NCI-H748 treated with DMSO at 0.1 percent for 48 hours (cell line): Measurements from ENCODE around the gene CHD2.
"Not testable (repeated sequence)": the region's sequence is repeated elsewhere in the genome, so short reads cannot be mapped to it uniquely, and the experiment has no call there.

Experiments
- DNase-seq: peaks from one replicate; lab custom pipeline; 2025; lab: John Stamatoyannopoulos, UW

Gene CHD2

DNA sequence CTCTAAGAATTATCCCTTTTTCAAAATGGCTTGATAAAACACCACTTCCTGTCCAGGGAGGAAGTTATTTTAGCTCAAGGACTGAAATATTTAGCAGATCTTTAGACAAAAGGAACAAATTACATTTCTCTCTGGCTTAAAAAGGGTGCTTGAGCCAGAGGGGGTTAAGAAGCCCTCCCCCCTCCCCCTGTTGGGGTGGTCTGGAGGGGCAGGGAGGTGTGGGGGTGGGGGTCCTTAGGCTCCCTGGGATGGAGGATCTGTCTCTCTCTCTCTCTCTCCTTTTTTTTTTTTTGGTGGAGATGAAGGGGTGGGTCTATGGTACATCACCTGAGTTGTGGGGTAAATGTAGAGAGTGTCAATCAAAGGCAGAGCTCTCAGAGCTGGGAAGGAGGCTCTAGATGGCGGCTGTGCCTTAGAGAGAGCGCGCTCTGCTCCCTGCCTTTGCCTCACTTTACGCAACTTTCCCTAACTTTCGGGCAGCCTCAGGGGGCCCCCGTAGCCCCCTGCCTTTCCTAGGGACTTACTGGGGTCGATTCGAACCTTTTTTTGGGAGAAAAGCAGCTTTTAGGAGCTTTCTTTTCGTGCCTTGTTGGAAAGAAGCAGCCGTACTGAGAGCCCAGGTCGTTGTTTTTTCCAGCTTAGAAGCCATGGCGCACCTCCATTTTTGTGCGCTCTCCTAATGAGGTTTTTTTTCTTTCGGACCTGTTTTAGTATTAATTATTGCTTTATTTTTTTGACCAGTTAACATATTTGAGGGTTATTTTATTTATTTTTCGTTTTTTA is at the start of gene CHD2:
Gene CHD2 (plus strand): TSS at position 377 of the 783 bp plus-strand sequence. CDS start 914 bp downstream, outside the sequence.
- peak; percentile 77 for DNase-seq

DNA sequence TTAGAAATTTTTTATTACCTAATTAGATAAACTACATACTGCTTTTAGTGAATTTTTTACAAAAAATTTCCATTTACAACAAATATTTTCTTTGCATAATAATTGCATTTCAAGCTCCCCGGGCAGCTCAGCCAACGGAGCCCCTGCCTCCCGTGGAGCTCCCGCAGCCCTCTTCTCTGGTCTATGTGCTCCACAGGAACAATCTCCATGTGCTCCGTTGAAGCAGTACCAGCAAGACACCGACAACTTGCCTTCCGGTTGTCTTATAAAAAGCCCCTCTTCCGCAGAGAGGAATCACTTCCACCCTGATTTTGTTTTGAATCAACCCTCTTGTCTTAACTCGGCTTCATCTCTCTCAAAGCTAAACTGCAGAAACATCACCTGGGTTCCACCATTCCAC is 46.9 kb upstream of the CHD2 start:
- DNase-seq: no peak

DNA sequence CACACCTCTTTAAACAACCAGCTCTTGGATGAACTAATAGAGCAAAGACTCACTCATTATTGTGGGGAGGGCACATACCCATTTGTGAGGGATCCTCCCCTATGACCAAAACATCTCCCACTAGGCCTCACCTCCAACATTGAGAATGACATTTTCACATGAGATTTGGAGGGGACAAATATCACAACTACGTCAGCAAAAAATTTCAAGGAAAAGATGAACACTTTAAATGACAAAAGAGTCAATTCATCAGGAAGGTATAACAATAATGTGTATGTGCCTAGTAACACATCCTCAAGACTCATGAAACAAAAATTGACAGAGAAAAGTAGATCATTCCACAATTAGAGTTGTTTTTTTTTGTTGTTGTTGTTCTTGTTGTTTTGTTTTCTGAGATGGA is 38.4 kb upstream of the CHD2 start:
- no peak for DNase-seq

DNA sequence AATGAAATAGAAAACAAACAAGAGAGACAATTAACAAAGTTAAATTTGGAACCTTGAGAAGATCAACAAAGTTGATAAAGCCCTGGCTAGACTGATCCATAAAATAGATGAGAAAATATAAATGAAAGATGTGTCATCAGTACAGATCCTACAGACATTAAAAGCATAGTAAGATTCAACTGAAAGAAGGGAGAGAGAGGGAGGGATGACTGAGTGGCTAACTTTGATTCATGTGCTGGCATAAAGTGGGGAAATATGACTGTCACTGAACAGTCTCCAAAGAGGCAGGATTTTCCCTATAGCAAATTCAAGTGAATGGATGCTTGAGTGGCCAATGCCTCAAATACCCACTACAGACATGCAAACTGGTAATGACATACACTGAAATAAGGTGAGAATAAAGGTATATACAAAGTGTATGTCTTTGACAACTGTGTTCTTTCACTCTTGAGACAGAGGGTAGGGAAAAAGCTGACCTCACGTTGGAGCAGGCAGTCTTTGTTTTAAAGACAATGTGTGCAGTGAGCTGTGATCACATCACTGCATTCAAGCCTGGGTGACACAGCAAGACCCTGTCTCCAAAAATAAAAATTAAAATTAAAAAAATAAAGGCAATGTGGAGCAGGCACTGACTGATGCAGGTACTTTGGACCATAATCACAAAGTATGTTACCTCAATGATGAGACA is 35.9 kb upstream of the CHD2 start:
- DNase-seq: no peak

DNA sequence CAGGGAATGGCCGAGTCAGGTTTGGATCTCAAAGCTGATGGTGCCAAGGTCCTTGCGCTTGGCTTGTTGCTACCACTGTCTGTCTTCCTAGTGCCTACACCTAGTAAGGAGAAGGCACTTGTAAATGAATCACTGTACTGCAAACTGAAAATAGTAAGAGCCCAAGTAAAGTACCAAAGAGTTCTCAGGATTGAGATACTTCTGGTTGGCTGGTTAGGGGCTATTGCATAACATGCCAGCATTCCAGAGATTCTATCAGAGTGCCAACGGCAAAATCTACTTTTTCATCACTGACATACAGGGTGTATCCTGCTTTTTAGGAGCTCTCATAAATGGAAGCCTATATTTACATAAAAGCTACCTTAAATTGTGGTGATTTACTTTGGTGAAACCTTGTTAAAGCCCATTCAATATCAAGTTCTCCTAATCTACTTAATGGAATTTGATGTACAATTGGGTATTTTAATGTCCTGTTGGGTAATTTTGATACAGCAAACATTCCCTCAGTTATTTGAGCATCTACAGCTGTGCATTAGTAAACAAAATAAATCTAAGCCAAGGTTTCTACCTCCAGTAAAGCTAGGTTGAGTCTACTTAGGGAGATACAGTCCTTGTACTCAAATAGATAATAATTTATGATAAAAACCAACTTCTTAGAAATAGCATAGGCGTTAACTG is 30.7 kb upstream of the CHD2 start:
- DNase-seq: no peak

DNA sequence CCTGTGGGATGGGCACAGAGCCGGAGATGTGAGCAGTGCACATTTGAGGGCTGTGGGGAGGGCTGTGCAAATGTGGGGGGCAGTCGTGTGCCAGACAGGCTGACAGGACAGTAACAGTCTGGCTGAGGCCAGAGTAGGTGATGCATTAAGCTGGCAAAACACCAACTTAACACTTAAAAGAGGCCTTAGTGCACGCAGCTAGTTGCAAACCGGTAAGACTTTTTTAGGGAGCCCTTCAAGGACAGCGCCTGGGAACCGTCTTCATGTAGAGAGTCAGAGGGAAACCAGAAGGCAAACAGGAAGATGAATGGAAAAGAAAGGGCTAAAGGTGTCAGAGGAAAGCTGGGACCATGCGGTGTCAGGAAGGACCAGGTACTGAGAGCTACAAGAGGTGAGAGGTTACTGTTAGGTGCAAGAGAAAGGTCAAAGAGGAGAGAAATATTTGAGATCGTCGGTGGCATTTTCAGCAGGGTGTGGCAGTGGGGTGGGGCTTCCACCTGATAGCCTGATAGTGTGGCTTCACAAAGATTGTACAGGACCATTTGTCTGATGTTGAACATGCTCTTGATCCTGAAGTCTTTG is 30.0 kb upstream of the CHD2 start:
- DNase-seq: no peak

- not testable (repeated sequence) for DNase-seq
Observed at GRCh38 chr15:92872967-92873366, 27.2 kb upstream of the CHD2 start.

GRCh38 chr15:92877000-92877399 is 23.1 kb upstream of the CHD2 start:
- no peak for DNase-seq

DNA sequence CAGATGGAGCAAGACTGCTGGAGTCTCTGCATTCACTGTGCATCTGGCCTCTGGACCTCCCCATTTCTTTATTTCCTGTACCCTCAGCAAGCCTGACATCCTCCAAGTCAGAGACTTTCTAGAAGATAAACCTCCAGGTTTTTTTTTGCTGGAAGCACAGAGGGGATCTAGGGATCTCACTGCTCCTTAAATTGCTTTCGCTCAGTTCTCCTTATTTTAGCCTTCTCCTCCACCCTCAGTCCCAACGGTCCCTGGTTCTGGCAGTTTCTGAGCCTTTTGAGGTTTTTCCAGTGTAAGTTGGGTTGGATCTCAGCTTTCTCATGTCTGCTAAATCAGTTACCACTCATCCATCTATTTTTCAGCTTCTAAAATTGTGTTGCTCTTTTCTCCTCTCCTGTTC is 22.7 kb upstream of the CHD2 start:
- no peak for DNase-seq

DNA sequence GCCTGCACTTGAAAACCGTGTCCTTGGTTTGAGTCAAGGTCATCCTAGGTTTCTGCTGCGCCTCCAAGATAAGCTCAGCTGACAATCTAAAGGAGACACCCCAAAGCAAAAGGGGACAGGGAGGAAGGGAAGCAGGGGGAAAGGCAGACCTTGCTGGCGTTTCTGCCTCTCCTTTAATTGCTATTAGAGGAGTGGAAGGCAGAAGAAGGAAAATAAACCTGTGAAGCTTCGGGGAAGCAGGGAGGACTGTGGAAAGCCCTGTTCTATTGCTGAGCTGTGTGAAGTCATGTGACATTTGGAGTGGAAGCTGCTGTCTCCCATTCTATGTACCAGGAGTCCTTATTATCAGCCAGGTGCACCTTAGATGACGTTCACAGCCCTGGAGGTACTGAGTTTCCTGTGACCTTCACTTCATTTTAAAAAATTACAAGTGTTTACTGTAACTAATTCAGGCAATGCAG is 21.5 kb upstream of the CHD2 start:
- DNase-seq: no peak

DNA sequence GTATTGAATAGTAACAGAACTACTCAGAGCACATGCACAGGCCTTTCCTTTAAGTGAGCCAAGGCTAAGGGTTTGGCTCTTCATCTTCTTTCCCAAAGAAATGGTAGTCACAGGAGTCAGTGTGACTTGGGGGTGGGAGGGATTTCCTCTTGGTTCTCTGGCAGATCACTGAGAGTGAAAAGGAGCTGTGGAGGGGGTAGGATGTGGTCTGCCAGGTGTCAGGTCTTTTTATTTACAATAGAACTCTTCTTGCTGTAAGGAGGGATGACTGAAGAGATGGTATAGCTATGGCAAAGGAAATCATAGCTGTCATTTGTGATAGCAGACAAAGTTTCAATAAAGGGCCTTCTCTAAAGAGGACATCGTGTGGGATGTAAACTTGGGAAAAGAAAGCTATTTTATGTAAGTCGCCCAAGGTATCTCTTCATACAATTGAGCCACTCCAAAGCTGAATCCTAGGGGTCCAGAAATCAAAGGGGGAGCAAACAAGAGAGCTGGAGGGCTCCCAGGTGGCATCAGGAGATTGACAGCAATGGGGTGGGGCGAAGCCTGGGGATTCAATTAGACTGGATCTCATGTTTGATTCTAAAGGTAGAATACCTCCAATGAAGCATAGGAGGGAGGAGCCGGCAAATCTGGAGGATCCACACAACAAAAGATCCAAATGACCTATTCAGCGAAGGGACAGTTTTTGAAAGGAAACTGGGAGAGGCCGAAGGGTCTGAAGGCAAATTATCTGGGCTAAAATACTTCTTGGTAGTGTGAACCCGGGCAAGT is 20.0 kb upstream of the CHD2 start:
- no peak for DNase-seq

DNA sequence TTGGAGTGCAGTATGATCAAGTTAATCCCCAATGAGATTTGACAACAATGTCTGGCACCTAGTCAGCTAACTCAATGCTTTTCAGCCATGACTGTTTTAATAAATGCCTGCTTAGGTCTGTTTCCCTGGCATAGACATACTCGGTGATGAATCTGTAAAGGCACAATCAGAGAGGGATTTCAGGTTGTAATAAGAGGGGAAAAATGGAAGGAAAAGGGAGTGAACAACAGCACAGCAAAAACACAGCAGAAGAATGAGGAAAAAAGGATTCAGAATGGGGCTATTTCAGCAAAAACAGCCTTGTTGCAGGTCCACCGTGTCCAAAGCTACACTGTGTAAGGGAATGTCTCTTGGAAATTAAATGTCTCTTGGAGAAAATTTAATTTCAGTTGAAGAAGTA is 19.3 kb upstream of the CHD2 start:
- no peak for DNase-seq

- no peak for DNase-seq
Observed at GRCh38 chr15:92881211-92881754, 18.8 kb upstream of the CHD2 start.

DNA sequence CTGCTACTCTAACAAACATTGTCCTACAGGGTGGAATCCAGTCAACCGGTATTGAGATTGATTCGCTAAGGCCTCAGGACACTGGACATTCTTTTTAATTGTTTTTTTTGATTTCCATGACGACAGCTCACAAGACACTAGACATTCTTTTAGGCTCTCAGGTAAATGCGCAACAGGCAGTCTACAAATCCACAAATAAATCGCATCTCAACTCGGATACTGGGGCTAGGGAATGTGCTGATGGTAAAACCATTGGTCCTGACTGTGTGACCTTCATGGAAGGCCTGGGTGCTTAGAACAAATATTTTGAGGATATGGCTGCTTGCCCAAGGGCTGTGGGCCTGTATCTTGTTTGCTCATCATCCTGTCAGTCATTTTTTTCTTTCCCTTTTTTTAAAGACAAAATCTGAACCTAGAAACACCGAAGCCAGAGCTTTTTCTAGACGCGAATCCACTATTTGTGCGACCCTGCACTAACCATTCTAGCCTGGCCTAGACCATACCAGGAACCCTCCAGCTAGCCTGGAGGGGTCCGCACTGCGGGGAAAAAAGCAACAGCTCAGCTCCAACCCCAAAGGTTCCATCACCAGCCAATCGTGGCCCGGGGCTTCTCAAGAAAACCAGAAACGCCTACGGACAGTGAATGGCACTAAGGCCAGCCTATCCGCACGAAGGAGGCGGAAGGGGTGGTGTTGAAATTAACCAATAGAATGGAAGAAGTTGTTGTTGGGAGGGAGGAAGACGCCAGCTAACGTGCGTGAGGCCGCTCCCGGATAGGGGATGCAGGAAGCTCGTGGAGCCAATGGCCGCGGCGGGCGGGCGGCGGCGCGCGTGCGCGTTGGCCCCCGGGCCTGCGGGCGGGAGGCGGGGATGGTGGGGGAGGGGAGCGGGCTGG is 18.1 kb upstream of the CHD2 start:
- DNase-seq: peak; percentile 92

DNA sequence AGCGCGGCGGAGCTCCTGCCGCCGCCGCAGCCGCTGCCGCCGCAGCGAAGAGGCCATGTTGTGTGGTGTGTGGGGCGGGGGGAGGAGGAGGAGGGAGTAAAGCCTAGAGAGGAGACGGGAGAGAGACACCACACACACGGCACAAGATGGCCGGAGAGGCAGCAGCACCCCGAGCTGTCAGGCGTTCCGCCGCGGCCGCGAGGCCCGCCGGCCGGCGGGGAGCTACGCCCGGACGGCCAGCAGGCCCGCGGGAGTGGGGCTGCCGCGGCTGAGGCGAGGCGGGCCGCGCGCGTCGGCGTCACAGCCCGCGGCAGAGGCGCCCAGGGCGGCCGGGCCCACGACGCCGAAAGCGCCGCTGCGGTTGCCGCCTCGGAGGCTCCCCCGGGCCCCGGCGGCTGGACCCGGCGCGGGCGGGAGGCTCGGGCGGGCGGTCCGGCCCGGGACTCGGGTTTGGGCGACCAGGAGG is 17.4 kb upstream of the CHD2 start:
- peak; percentile 83 for DNase-seq

- peak; percentile 19 for DNase-seq
Observed at GRCh38 chr15:92883163-92883875, 16.8 kb upstream of the CHD2 start.

GRCh38 chr15:92883876-92884435 is 16.2 kb upstream of the CHD2 start:
- no peak for DNase-seq

DNA sequence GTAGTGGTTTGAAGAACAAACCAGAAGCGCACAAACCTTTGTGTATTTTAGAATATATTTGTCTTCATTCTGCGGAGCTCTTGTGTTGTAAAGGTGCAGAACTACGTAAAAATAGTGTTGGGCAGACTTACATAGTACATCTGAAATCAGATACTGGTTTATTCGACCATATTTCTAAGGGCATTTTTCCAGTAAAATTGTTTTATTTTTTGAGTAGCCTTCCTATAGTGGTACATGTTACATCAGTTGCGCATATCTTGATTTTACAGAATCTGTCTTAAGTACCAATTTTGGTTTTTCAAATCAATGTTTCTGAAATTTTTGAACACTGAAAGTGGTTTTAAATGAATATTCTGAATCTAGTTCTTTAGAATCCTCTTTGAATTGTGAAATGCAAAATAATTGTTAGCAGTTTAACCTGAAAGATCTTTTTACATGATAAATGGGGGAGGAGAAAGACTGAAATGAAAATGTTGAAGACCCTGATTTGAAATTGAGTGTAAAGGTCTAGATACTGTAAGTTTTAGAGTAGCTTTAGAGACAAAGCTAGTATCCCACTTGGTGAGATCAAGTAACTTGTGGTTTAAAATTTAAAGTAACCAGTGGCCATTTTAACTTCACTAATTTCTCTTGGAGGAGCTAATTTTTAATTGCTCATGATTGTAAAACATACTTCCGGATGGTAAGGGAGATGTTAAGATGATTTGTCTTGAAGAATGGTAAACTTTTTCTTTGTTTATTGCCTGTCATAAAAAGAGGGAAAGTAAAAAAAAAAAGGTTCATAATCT is 15.5 kb upstream of the CHD2 start:
- DNase-seq: no peak
